ENCODE results near the gene CYP1A1. TPM values are rescaled to one million over a fixed set of nuclear protein-coding genes. Genes with fewer than 3 reads are reported as not detected.

CYP1A1 gene
- total RNA-seq, 1 experiment from 2014 or later: 0.26 TPM

GRCh38 chr15:74695597-74696397 is 29.5 kb downstream of the CYP1A1 start, which contains the start of gene EDC3 (continued):
- TF ChIP-seq ARID4B (CRISPR knock-in tag; IDR thresholded peaks at IDR 0.05; ENCODE audit: borderline replicate concordance): peak; percentile 80; the same call in 1 of the 2 replicates
- 0 out of 2 replicates have a peak, but pooled peaks have one; percentile 68 for TF ChIP-seq HMGXB4 (CRISPR knock-in tag; IDR thresholded peaks at IDR 0.05)
- peak; percentile 93 for TF ChIP-seq FOXK1 (CRISPR knock-in tag; IDR thresholded peaks at IDR 0.05)
- no peak for TF ChIP-seq AR (CRISPR knock-in tag; IDR thresholded peaks at IDR 0.05)
- peak; percentile 61; the same call in 1 of the 2 replicates for TF ChIP-seq USF1 (CRISPR knock-in tag; IDR thresholded peaks at IDR 0.05)
- peak; percentile 98 for TF ChIP-seq CREM (CRISPR knock-in tag; IDR thresholded peaks at IDR 0.05)
- TF ChIP-seq JUN (CRISPR knock-in tag; IDR thresholded peaks at IDR 0.05): peak; percentile 52; the same call in 1 of the 2 replicates
- TF ChIP-seq TCF7 (CRISPR knock-in tag; IDR thresholded peaks at IDR 0.05; ENCODE audit: low read depth): no peak
- no peak for TF ChIP-seq ZNF232 (CRISPR knock-in tag; IDR thresholded peaks at IDR 0.05)
- no peak for TF ChIP-seq ZNF317 (CRISPR knock-in tag; IDR thresholded peaks at IDR 0.05; ENCODE audit: borderline replicate concordance, low read depth)
- TF ChIP-seq OVOL2 (CRISPR knock-in tag; IDR thresholded peaks at IDR 0.05; ENCODE audit: borderline replicate concordance): no peak
- TF ChIP-seq SP1 (CRISPR knock-in tag; conservative IDR thresholded peaks at IDR 0.05): peak; percentile 89
- peak; percentile 68 for TF ChIP-seq FOXP4 (CRISPR knock-in tag; IDR thresholded peaks at IDR 0.05)
- peak; percentile 79; the same call in 1 of the 2 replicates for TF ChIP-seq MAX (CRISPR knock-in tag; IDR thresholded peaks at IDR 0.05)
- no peak for TF ChIP-seq PRDM15 (CRISPR knock-in tag; IDR thresholded peaks at IDR 0.05)
- no peak for TF ChIP-seq ZNF532 (CRISPR knock-in tag; IDR thresholded peaks at IDR 0.05; ENCODE audit: borderline replicate concordance)
